C4-2B (cell line): ENCODE data around the gene AVPI1.
"Not testable (repeated sequence)": the region's sequence is repeated elsewhere in the genome, so short reads cannot be mapped to it uniquely, and the experiment has no call there.

Experiments used
- H3K27ac ChIP-seq: fragments of 450-650 bp; 2 replicates; pipeline ENCODE4 v1.5.1; 2017
- CTCF ChIP-seq: fragments of 450-650 bp; conservative IDR thresholded peaks from 2 replicates; pipeline ENCODE4 v1.5.1; 2017; ENCODE audit warnings: mild to moderate bottlenecking
- ZFX ChIP-seq: fragments of 450-650 bp; IDR thresholded peaks from 2 replicates; pipeline ENCODE4 v1.6.1; 2017

AVPI1 gene

GRCh38 chr10:97685395-97685958, 1.6 kb downstream of the AVPI1 start:
- H3K27ac ChIP-seq, result no peak overlapping the region
- TF ChIP-seq CTCF (no peak), ZFX (no peak)

DNA sequence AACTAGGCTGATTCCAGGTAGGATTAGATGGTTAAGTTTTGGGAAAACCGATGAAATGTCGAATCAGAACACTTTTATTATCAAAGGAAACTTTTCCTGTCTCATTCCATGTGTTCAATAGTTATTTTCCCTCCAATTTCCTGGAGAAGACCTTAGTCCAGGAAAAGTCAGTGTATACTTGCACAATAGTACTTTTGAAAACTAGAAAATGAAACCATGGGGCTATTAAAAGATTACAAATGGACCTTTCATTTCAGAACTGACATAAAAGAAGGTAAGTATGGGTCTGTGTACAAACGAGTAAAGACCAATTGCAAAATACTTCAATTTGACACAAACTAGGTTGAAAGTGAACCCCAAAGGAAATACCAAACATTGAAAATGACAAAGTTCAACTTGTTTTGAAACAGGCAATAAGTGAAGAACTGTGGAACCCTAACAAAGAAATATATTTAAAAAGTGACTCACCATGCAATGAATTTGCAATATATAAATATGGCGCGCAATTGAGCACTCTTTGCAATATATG, 2.1 kb downstream of the AVPI1 start:
- TF ChIP-seq CTCF, result no peak
- no peak for TF ChIP-seq ZFX
- no peak overlapping the region for H3K27ac ChIP-seq

DNA sequence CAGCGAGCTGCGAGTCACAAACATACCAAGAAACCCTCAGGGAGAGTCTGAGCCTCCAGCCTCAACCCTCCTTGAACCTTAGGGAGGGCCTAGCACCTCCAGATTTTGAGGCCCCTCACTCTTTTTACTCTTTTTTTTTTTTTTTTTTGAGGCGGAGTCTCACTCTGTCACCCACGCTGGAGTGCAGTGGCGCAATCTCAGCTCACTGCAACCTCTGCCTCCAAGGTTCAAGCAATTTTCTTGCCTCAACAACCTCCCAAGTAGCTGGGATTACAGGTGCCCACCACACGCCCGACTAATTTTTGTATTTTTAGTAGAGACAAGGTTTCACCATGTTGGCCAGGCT, 2.7 kb downstream of the AVPI1 start:
- not testable (repeated sequence) for H3K27ac ChIP-seq

DNA sequence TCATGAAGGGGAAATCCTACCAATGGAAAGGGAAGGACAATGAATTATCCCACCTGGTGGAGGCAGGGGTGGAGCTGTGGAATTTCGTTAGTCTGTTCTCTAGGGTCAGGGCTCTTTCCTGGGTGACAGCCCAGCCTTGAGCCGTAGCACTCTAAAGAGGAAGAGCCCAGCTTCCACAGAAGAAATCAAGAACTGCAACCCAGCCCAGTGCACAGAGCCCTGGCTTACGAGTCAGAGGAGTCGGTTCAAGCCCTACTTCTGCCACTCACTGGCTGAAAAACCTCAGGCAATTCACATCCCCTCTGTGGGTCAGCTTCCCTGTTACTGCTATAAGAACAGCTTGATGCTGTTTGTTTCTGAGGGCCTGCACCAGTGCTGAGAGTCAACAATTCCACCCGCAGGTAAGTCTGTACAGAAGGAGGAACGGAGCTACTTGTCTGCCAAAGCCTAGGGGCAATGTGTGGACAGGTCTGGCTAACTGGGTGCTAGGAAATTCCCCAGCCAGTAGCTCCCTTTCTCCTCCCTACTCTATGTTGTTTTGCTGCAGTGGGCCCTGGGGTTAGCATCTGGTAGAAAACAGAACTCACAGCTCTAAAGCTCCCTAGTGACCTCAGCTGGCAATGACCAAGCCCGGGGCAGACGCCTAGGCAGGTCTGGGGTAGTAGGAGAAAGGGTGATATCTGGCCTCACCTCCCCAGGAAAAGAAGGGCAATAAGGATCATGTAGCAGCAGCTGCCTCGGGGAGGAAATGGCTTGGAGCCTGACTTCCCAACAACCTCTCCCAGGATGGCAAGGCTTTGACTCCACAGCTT, 3.3 kb downstream of the AVPI1 start:
- H3K27ac ChIP-seq, result no peak overlapping the region
- TF ChIP-seq CTCF, result no peak
- no peak for TF ChIP-seq ZFX

GRCh38 chr10:97682042-97682441, 5.0 kb downstream of the AVPI1 start:
- no peak overlapping the region for H3K27ac ChIP-seq
- no peak for TF ChIP-seq ZFX
- TF ChIP-seq CTCF, result no peak

DNA sequence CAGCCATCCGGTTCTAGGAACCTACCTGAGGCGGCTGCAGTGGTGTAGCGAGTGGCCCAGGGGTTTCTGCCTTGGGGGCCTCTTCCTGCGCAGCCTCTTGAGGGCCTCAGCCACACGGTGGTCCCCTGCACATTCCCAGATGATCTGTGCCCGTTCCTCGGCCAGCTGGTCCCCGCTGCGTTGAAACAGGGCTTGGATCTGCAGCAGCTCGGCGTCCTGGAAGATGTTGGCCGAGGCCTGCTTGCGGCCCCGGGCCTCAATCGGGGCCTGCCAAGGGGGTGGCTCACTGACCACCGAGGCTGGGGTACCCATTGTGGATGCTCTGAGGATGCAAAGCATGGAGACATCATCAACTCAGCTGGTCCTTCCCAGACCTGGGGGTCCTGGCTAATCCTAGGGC, 7.4 kb downstream of the AVPI1 start:
- TF ChIP-seq ZFX, result no peak
- TF ChIP-seq CTCF, result no peak
- no peak overlapping the region for H3K27ac ChIP-seq

DNA sequence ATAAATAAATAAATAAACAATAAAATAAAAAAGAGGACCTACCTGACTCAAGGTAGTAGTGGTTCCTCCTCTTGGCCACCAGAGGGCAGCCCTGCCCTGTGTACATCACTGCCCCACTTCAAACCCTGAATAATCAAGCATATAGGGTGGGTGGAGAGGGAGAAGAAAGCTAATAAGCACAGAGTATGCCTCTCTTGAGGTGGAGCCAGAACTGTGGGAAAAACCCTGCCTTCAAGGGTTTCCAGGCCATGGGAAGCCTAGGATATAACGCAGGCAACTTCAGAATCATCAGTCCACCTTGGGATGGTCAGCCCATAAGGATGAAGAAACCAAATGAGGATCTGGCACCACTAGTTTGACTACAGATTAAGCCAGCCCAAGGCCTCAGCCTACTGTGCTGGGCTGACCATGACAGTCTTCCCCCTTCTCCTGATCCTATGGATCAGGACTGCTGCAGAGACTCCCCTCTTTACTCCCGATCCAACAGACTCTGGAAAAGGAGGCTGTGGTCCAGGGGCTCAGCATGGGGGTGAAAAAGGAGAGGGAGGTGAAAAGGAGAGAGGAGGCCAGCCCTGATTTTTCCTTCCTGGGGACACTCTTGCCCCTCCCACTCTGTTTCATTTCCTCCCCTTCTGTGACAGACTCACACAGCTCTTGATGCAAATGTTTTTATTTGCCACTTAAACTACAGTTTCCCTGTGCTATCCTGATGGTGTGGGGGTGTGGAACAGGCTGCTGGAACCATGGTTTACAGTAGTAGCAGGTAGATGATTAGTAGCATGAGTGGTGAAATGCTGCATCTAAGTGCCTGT, 10.1 kb downstream of the AVPI1 start:
- H3K27ac ChIP-seq, result no peak overlapping the region
- TF ChIP-seq ZFX (no peak), CTCF (peak; percentile 95)
